ENCODE measurements around the gene SBK3.
"Not testable (repeated sequence)": the region's sequence is repeated elsewhere in the genome, so short reads cannot be mapped to it uniquely, and the experiment has no call there.

The SBK3 gene

GRCh38 chr19:55516878-55517620 is 28.3 kb downstream of the SBK3 start:
- DNase-seq, result peak; percentile 92

DNA sequence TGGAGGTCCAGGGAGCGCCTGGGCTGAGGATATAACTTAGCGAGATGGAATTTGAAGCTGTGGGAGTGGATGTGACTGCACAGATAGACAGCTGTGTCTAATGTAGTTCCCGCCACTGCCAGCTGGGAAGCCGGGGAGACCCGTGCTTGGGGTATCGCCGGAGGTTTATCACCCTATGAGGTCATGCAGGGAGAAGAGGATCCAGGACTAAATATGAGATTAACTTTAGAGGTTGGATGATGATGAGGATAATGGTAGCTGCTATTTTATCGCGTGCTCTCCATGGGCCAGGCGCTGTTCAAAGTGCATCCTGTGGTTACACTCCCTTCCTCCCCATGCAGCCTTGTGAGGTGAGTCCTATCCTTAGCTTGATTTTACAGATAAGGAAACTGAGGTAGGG is 37.2 kb downstream of the SBK3 start:
- no peak for DNase-seq

GRCh38 chr19:55504981-55505380 is 40.4 kb downstream of the SBK3 start:
- no peak for DNase-seq

DNA sequence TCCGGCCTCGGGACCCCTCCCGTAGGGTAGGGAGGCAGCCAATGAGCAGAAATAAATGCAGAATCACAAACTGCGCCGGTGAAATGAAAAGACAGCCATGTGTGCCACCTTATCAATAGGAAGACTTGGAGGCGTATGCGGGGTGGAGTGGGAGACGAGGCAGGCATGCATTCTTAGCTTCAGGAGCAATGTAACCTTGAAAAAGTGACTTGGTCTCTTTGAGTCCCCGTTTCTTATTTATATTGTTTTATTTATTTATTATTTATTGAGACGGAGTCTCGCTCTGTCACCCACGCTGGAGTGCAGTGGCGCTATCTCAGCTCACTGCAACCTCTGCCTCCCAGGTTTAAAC is 41.1 kb downstream of the SBK3 start:
- DNase-seq, result no peak

DNA sequence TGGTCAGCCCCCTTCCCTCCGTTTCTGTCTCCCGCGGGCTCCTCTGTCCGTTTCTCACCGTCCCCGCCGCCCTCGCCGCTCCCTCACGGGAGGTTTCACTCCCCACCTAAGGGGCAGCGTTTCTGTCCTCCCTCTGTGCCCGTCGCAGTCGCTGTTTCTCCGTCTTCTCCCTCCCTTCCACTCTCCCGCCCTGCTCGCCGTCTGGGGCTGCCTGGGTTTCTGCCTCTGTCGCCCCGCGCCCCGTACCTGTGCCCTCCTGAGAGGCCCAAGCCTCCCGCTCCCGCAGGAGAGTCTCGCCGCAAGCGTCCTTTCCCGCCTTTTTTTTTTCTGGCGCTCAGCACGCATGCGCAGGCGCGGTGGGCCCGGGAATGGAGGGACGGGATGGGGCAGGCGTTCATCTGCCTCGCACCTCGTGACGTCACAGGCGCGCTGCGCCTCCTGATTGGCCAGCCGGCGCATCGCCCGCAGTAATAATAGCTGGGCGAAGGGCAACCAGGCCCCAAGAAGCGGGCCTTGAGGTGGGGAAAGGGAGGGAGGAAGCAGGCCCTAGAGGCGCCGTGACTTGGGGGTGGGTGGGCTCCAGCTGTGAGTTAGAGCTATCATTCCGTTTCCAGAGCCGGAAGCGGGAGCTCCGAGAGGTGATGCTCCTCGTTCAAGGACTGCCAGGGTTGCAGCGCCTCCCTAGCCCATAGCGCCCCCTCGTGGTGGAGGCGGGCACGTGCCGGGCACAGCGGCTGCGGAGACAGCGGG is 41.7 kb downstream of the SBK3 start:
- DNase-seq, result peak; percentile 95

- no peak for DNase-seq
Observed at GRCh38 chr19:55503157-55503501, 42.2 kb downstream of the SBK3 start.

DNA sequence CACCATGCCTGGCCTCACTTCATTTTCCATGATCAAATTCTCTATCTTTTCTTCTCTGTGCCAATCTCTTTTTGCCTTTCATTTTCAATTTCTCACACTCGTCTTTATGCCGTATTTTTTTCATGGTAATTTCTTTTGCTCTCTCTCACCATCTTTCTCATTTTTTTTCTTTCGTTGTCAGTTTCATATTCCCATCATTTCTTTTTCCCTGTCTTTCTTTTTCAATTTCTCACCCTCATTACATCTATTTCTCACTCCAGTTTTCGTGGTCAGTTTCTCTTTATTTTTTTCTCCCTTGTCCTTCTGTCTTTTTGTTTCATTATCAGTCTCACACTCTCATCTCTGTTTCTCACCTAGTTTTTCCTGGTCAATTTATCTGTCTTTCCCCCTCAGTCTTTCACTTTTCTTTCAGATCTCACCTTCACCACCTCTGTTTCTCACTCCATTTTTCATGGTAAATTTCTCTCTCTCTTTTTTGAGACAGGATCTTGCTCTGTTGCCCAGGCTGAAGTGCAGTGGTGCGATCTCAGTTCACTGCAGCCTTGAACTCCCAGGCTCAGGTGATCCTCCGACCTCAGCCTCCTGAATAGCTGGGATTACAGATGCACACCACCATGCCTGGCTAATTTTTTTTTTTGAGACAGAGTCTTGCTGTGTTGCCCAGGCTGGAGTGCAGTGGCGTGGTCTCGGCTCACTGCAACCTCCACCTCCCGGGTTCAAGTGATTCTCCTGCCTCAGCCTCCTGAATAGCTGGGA is 43.0 kb downstream of the SBK3 start:
- DNase-seq, result no peak

DNA sequence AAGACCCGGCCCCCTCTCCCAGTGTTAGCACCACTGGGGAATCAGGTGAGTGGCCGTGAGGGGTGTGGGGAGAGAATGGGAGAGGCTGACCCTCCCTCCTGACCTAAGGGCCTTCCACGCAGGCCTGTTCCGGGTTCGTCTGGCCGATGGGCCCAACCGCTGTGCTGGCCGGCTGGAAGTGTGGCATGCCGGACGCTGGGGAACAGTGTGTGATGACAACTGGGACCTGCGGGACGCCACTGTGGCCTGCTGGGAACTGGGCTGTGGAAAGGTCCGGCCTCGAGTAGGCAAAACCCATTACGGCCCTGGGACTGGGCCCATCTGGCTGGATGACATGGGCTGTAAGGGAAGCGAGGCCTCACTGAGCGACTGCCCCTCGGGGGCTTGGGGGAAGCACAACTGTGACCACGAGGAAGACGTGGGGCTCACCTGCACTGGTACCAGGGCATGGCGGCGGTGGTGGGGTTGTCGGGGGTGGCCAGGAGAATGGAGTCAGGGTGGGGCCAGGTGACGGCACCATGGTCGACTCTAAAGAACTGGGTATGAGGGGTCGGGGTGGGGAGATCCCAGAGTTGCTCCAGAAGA is 44.9 kb downstream of the SBK3 start:
- DNase-seq, result no peak

- DNase-seq, result no peak
Observed at GRCh38 chr19:55498246-55498840, 47.0 kb downstream of the SBK3 start.

GRCh38 chr19:55497763-55498162 is 47.6 kb downstream of the SBK3 start:
- no peak for DNase-seq

DNA sequence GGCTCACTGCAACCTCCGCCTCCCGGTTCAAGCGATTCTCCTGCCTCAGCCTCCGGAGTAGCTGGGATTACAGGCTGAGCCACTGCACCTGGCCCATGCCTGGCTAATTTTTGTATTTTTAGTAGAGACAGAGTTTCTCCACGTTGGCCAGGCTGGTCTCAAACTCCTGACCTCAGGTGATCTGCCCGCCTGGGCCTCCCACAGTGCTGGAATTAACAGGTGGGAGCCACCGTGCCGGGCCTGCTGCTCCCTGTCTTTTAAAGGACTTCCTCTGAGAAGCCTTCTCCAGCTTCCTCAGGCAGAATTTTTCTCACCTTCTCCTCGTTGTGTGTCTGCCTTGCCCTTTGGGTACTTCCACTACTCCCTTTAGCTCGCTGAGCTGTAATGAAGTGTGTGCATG is 48.5 kb downstream of the SBK3 start:
- not testable (repeated sequence) for DNase-seq

DNA sequence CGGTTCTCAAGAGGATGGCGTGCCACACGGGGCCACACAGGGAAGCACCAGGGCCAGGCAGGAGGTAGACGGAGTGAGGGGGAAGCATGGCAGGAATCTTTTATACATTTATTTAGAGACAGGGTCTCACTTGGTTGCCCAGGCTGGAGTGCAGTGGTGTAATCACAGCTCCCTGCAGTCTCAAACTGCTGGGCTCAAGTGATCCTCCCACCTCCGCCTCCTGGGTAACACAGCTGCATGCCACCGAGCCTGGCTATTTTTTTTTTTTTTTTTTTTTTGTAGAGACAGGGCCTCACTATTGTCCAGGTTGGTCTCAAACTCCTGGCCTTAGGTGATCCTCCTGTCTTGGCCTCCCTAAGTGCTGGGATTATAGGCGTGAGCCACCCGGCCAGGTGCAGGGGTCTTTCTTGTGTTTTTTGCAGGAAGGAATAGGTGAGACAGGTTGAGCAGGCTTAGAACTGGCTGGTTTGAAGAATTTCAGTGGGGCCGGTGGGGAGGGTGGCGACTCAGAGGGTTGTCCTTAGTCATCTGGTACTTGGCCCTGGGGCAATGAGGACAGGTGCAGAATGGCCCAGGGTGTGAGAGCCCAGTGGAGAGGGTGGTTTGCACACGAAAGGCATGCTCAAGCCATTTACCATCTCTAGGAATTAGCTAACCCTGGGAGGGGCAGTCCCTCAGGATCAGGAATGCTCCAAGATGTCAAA is 49.5 kb downstream of the SBK3 start:
- DNase-seq, result no peak

DNA sequence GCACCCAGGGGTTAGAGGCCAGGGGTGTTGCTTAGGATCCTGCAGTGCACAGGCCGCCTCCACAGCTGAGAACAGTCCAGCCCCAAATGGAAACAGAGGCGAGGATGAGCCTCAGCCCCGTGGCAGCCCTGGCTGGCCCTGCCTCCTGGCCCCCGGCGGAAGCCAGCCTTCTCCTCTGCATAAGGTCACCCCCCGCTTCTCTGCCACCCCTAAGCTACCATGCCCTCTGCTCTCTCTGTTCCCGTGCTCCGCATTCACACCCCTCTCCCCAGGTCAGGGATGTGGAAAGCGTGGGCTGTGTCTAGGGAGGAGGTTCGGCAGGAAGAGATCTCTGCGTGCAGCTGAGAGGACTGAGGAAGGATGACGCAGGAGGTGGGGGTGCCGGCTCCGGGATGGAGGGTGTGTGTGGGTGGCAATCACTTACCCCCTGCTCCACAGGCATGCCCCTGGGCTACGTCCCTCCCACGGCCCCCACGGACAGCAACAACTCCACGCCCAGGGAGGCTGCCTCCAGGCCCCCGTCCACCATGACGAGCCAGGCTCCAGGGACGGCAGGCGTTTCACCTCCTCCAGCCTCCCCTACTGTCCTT is 51.1 kb downstream of the SBK3 start:
- no peak for DNase-seq

GRCh38 chr19:55493645-55494171 is 51.6 kb downstream of the SBK3 start:
- no peak for DNase-seq

DNA sequence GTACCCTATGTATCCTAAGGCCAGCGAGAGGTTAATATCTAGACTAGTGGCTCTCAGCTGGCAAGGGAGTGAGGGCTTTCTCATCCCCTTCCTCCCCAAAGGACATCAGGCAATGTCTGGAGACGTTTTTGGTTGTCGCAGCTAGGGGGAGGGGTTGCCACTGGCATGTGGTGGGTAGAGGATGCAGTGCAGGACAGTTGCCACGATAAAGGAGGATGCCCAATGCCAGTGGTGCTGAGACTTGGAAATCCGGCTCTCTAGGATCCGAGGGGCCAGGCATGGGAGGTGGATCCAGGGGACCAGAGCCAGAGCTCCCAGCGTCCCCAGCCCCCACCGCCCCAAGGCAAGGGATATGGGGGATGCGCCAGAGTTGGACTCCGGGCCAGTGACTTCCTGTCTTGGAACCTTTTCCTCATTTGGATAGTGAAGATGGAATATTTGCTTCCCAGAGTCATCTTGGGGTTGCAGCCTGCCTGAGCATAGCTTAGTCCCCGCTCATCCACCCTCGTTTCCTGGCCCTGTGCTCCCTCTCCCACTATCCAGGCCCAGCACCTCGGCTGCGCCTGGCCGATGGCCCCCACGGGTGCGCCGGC is 52.2 kb downstream of the SBK3 start:
- DNase-seq, result no peak

DNA sequence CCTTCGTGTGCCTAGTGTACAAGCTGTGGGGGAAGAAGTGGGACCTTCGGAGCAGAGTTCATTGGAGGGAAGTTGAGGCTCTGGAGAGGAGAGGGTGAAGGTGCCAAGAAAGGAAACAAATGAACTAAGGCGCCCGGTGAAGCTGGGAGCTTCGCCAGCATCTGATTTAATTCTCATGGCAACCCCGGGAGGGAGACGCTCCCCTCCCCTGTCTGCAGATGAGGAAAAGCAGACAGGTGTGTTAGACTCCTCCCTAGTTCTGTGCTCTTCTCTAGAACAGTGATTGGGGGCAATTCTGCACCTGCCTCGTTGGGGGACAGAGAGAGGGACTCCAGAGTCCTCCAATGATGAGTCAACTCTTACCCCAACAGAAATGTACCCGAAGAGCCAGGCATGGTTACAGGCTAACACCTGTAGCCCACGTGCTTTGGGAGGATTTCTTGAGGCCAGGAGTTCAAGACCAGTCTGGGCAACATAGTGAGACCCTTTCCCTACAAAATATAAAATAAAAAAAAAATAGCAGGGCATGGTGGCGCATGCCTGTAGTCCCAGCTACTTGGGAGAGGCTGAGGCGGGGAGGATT is 52.9 kb downstream of the SBK3 start:
- no peak for DNase-seq

DNA sequence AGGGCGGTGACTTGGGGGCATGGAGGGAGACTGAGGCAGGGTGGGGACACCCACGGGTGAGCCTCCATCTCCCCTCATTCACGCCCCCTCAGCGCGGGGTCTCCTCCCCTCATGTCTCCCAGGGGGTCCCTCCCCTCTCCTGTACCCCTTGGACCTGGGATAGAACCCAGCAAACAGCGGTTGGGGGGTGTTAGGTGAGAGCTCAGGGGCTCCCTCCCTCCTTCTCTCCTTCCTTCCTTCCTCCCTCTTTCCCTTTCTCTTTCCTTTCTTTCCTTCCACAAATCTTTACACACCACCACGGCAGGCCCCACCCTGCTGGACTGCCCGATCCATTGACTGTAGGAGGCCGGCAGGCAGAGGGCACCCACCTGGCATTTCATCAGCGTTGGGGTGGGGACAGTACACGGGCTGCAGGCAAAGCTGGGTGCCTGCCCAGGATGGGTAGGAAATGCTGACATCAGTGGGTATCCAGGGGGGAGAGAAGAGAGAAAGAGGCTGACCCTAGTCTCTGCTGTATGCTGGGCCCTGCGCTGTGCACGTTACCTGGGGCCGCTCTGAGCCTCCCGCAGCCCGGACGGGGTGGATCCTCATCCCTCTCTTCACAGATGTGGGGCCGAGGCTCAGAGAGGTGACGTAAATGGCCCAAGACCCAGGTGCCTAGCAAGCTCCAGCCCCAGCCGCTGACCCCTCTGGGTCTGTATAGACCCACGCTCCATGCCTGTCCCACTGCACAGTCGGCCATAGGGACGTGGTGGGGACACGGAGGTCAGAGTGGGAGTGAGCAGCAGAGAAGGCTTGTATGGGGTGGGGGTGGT is 53.6 kb downstream of the SBK3 start:
- no peak for DNase-seq
